Fibroblast of lung (primary cell): ENCODE measurements around the gene SEC14L2. TPM values are rescaled to one million over a fixed set of nuclear protein-coding genes. Genes with fewer than 3 reads are reported as not detected.

Experiments used
- DNase-seq, 2 donors: peaks; one replicate each; pipeline versions ENCODE4 v3.0.0 to v3.0.0-alpha.2; 2010; ENCODE audit warnings: low read depth in 2 of 2
- H2AFZ ChIP-seq: 2 replicates; pipeline ENCODE4 v1.5.1; 2012; ENCODE audit warnings: low read length, control low read depth, inconsistent platforms
- H3K27ac ChIP-seq: 2 replicates; pipeline ENCODE4 v1.5.1; 2011; ENCODE audit warnings: low read length, control low read depth; ENCODE audit not compliant: insufficient read depth
- H3K27me3 ChIP-seq: 2 replicates; pipeline ENCODE4 v1.5.1; 2011; ENCODE audit warnings: mild to moderate bottlenecking, low read length; ENCODE audit not compliant: control insufficient read depth, insufficient read depth
- H3K36me3 ChIP-seq: 2 replicates; pipeline ENCODE4 v1.5.1; 2011; ENCODE audit warnings: low read length; ENCODE audit not compliant: control insufficient read depth, insufficient read depth
- H3K4me1 ChIP-seq: 2 replicates; pipeline ENCODE4 v1.5.1; 2011; ENCODE audit warnings: low read length; ENCODE audit not compliant: control insufficient read depth, insufficient read depth; ENCODE audit errors: extremely low read depth
- H3K4me2 ChIP-seq: 2 replicates; pipeline ENCODE4 v1.5.1; 2011; ENCODE audit warnings: low read length, control low read depth; ENCODE audit not compliant: insufficient read depth; ENCODE audit errors: extremely low read depth
- H3K4me3 ChIP-seq, 4 experiments: fragments of 200-600 bp in 1 of 4; sonication (generic) in 1 of 4; replicated peaks in 1 of 4; 2 replicates each; pipeline ENCODE4 v1.5.1; 2011 to 2016; ENCODE audit warnings: low read length in 4 of 4, low read depth in 3 of 4, mild to moderate bottlenecking in 3 of 4, control low read depth in 2 of 4, inconsistent platforms in 1 of 4, mixed read lengths in 1 of 4; ENCODE audit not compliant: insufficient read depth in 1 of 4; ENCODE audit errors: control extremely low read depth in 1 of 4
- H3K79me2 ChIP-seq: 2 replicates; pipeline ENCODE4 v1.5.1; 2012; ENCODE audit warnings: mild to moderate bottlenecking, low read length, inconsistent platforms; ENCODE audit not compliant: control insufficient read depth, insufficient read depth
- H3K9ac ChIP-seq: 2 replicates; pipeline ENCODE4 v1.5.1; 2011; ENCODE audit warnings: mild to moderate bottlenecking, low read length, control low read depth; ENCODE audit not compliant: insufficient read depth
- H3K9me3 ChIP-seq: 2 replicates; pipeline ENCODE4 v1.5.1; 2012; ENCODE audit warnings: low read depth, low read length; ENCODE audit not compliant: control insufficient read depth, insufficient read depth
- H4K20me1 ChIP-seq: 2 replicates; pipeline ENCODE4 v1.5.1; 2011; ENCODE audit warnings: low read length; ENCODE audit not compliant: control insufficient read depth, insufficient read depth; ENCODE audit errors: extremely low read depth
- EZH2 ChIP-seq: IDR thresholded peaks from 2 replicates; pipeline ENCODE4 v1.5.1; 2012; ENCODE audit warnings: low read length, control low read depth, mild to moderate bottlenecking; ENCODE audit errors: missing control alignments
- polyA plus RNA-seq, 2 donors: library from polyadenylated mRNA; depleted of rRNA in 1 of 2; stranded (reverse) in 1 of 2; unstranded in 1 of 2; fragments of >200 nt; gene quantifications; 2 replicates each; pipeline ENCODE4 v1.2.1, GENCODE V29; 2011 to 2012; ENCODE audit warnings: missing spikeins in 1 of 2
- total RNA-seq: library from RNA; depleted of rRNA; stranded (reverse); fragments of >200 nt; gene quantifications from 2 replicates; pipeline ENCODE4 v1.2.1, GENCODE V29; 2014
- TF ChIP-seq, protein P1 (sequence below), 2 donors: IDR thresholded peaks in 1 of 2; conservative IDR thresholded peaks in 1 of 2; 1 replicate in 1 of 2; 2 replicates in 1 of 2; pipeline ENCODE4 v1.5.1; 2011 to 2012; ENCODE audit warnings: low read length in 2 of 2, control low read depth in 1 of 2, inconsistent platforms in 1 of 2, low read depth in 1 of 2, mild to moderate bottlenecking in 1 of 2

Gene SEC14L2
- total and polyA plus RNA-seq, 2 donors (not counting 1 experiment from before 2014, with no cell fraction given): 5.8 to 10.2 TPM

DNA sequence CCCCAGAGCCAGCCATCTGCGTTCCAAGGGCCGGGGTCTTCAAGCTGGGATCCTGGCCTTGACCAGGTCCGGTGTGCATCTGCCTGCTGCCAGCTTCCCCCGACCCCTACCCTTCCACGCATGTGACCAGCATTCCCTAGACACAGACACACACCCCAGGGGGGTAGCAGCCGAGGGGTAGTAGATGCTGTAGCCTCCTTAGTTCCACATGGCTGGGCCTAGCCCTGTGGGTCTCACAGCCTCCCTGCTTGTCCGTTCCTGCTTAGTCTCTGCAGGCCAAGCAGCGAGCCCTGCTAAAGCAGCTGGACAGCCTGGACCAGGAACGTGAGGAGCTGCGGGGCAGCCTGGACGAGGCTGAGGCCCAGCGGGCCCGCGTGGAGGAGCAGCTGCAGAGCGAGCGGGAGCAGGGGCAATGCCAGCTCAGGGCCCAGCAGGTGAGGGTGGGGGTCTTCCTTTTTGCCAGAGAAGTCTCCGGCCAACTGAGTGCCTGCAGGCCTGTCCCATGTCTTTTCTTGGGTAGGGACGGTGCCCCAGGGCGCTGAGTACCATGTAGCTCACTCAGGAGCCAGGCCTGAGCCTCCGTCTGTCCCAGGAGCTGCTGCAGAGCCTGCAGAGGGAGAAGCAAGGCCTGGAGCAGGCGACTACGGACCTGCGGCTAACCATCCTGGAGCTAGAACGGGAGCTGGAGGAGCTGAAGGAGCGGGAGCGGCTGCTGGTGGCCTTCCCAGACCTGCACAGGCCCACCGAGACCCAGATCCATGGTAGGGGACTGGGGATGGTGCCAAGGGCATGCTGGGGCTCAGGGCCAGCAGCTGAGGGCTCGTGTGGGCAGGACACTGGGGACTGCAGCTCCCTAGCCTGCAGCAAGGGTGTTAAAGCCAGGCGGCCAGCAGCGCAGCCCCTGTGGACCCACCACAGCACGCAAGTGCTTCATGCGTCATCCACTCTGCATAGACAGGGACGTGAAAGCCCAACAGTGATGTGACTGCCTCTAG is 23.2 kb upstream of the SEC14L2 start:
- TF ChIP-seq EZH2: no peak
- TF ChIP-seq, protein P1, sequence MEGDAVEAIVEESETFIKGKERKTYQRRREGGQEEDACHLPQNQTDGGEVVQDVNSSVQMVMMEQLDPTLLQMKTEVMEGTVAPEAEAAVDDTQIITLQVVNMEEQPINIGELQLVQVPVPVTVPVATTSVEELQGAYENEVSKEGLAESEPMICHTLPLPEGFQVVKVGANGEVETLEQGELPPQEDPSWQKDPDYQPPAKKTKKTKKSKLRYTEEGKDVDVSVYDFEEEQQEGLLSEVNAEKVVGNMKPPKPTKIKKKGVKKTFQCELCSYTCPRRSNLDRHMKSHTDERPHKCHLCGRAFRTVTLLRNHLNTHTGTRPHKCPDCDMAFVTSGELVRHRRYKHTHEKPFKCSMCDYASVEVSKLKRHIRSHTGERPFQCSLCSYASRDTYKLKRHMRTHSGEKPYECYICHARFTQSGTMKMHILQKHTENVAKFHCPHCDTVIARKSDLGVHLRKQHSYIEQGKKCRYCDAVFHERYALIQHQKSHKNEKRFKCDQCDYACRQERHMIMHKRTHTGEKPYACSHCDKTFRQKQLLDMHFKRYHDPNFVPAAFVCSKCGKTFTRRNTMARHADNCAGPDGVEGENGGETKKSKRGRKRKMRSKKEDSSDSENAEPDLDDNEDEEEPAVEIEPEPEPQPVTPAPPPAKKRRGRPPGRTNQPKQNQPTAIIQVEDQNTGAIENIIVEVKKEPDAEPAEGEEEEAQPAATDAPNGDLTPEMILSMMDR (conservative IDR thresholded peaks at IDR 0.05 in 1 of 2, IDR thresholded peaks at IDR 0.05 in 1 of 2; ENCODE audit: low read depth in 1 of 2, low read length in 2 of 2): no peak
- H3K27ac ChIP-seq: no peak overlapping the region
- no peaks in the 10 kb centered on the region for H3K27me3 ChIP-seq

DNA sequence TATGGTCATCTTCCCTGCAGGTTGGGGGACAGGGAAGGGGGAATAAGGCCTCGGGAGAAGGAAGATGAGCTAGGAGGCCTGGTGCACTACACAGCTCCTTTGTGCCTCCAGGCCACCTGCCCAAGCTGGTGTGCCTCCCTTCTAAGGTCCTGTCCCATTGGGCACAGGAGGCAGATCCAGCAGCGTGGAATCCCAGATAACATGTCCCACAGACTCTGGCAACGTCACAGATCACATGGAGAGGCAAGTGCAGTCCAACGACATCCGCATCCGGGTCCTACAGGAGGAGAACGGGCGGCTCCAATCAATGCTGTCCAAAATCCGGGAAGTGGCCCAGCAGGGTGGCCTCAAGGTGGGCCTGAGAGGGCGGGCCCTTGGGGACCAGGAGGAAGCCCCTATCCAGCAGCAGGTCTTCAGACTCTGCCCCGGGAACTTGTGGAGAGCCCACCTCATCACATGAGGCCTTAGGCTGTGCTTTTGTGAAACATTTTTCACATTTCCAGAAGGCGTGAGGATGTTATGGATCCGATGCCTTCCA is 21.4 kb upstream of the SEC14L2 start:
- no peak overlapping the region for H3K4me3 ChIP-seq
- H3K9me3 ChIP-seq: no peaks in the 10 kb centered on the region
- no peak overlapping the region for H3K9ac ChIP-seq
- H3K4me2 ChIP-seq: no peak overlapping the region
- TF ChIP-seq, protein P1 (conservative IDR thresholded peaks at IDR 0.05 in 1 of 2, IDR thresholded peaks at IDR 0.05 in 1 of 2; ENCODE audit: low read depth in 1 of 2, low read length in 2 of 2): no peak
- no peak for TF ChIP-seq EZH2
- H3K79me2 ChIP-seq: no peaks in the 10 kb centered on the region
- no peak for DNase-seq
- H2AFZ ChIP-seq: no peak overlapping the region
- no peak overlapping the region for H3K27ac ChIP-seq
- no peaks in the 10 kb centered on the region for H4K20me1 ChIP-seq
- H3K4me1 ChIP-seq: no peaks in the 10 kb centered on the region
- H3K36me3 ChIP-seq: peaks cover 4% of the 10 kb centered on the region
- no peaks in the 10 kb centered on the region for H3K27me3 ChIP-seq

More for the DNA sequence above, 23.2 kb upstream of the SEC14L2 start:
- Histone ChIP-seq H3K36me3 (peaks cover 4% of the 10 kb centered on the region), H3K79me2 (no peaks in the 10 kb centered on the region), H3K4me3 (no peak overlapping the region), H4K20me1 (no peaks in the 10 kb centered on the region), H3K9ac (no peak overlapping the region), H3K4me2 (no peak overlapping the region), H3K9me3 (no peaks in the 10 kb centered on the region), H2AFZ (no peak overlapping the region), H3K4me1 (no peaks in the 10 kb centered on the region)
- DNase-seq: no peak

DNA sequence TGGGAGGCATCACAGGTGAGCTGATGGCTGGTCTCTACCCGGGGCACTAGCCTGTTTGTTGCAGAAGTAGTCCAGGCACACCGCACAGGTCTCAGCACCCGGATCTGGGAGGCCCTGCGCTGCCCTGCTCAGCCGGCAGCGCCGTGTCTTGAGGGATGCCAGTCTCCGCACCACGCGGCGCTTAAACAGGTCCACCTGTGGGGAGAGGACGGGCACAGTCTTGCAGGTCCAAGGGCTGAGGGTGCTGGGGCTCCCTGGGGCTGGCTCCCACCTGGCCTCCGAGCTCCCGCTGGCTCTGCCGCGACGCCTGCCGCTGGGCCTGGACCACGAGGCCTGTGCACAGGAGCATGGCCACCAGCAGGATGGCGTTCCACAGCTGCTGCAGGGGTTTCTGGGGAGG is 16.8 kb upstream of the SEC14L2 start:
- Histone ChIP-seq H3K4me1 (no peaks in the 10 kb centered on the region), H3K4me2 (no peak overlapping the region), H3K27me3 (no peaks in the 10 kb centered on the region), H3K27ac (no peak overlapping the region), H3K9me3 (no peaks in the 10 kb centered on the region), H3K4me3 (no peak overlapping the region), H2AFZ (no peak overlapping the region), H4K20me1 (no peaks in the 10 kb centered on the region), H3K79me2 (no peaks in the 10 kb centered on the region), H3K9ac (no peak overlapping the region), H3K36me3 (peaks cover 10% of the 10 kb centered on the region)
- no peak for DNase-seq
- no peak for TF ChIP-seq EZH2
- TF ChIP-seq, protein P1 (conservative IDR thresholded peaks at IDR 0.05 in 1 of 2, IDR thresholded peaks at IDR 0.05 in 1 of 2; ENCODE audit: low read depth in 1 of 2, low read length in 2 of 2): no peak
